Panc1 (cell line): ENCODE results near the gene SEPTIN2.

Experiments used
- POLR2AphosphoS5 ChIP-seq: IDR thresholded peaks from 2 replicates; pipeline ENCODE4 v1.6.1; 2012; ENCODE audit warnings: mild to moderate bottlenecking, low read depth, low read length, moderate library complexity
- TCF7L2 ChIP-seq: IDR thresholded peaks from 2 replicates; pipeline ENCODE4 v1.6.1; 2011; ENCODE audit warnings: mild to moderate bottlenecking, low read depth, low read length, inconsistent platforms
- TF ChIP-seq, protein P1 (sequence below): fragments of 450-650 bp; IDR thresholded peaks from 2 replicates; pipeline ENCODE4 v1.5.1; 2017; ENCODE audit warnings: mild to moderate bottlenecking
- TF ChIP-seq, protein P2 (sequence below), 2 experiments: IDR thresholded peaks; 2 replicates each; pipeline ENCODE4 v1.6.1; 2011 to 2012; ENCODE audit warnings: low read depth in 2 of 2, control low read depth in 1 of 2, low read length in 1 of 2, mild to moderate bottlenecking in 1 of 2, moderate library complexity in 1 of 2; ENCODE audit not compliant: insufficient read depth in 1 of 2

DNA sequence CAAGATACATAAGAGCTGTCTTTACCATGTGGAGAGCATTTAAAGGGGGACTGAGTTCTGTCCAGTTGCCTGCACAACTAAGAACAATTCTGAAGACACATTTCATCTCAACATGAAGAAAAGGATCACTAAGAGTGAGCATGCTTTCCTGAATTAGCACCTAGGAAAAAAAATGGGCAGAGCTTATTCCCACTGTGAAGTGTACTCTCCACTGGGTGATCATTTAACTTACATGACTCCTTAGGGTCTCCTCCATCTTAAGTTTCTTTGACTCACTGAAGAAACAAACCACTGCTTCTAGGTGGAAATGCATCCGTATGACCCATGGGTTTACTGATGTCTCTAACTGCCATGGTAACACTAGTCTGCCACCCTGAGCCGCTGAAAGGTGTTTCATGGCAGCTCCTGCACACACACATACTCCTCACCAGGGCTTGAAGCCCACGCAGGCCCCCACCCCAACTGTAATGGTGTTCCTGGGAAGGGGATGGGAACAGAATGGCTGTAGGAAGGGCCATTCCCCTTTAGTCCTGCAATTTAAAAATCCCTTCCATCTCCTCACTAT lies 27.3 kb upstream of the SEPTIN2 start:
- TF ChIP-seq, protein P1, sequence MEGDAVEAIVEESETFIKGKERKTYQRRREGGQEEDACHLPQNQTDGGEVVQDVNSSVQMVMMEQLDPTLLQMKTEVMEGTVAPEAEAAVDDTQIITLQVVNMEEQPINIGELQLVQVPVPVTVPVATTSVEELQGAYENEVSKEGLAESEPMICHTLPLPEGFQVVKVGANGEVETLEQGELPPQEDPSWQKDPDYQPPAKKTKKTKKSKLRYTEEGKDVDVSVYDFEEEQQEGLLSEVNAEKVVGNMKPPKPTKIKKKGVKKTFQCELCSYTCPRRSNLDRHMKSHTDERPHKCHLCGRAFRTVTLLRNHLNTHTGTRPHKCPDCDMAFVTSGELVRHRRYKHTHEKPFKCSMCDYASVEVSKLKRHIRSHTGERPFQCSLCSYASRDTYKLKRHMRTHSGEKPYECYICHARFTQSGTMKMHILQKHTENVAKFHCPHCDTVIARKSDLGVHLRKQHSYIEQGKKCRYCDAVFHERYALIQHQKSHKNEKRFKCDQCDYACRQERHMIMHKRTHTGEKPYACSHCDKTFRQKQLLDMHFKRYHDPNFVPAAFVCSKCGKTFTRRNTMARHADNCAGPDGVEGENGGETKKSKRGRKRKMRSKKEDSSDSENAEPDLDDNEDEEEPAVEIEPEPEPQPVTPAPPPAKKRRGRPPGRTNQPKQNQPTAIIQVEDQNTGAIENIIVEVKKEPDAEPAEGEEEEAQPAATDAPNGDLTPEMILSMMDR = no peak
- TF ChIP-seq POLR2AphosphoS5 (no peak), TCF7L2 (no peak)
- TF ChIP-seq, protein P2, sequence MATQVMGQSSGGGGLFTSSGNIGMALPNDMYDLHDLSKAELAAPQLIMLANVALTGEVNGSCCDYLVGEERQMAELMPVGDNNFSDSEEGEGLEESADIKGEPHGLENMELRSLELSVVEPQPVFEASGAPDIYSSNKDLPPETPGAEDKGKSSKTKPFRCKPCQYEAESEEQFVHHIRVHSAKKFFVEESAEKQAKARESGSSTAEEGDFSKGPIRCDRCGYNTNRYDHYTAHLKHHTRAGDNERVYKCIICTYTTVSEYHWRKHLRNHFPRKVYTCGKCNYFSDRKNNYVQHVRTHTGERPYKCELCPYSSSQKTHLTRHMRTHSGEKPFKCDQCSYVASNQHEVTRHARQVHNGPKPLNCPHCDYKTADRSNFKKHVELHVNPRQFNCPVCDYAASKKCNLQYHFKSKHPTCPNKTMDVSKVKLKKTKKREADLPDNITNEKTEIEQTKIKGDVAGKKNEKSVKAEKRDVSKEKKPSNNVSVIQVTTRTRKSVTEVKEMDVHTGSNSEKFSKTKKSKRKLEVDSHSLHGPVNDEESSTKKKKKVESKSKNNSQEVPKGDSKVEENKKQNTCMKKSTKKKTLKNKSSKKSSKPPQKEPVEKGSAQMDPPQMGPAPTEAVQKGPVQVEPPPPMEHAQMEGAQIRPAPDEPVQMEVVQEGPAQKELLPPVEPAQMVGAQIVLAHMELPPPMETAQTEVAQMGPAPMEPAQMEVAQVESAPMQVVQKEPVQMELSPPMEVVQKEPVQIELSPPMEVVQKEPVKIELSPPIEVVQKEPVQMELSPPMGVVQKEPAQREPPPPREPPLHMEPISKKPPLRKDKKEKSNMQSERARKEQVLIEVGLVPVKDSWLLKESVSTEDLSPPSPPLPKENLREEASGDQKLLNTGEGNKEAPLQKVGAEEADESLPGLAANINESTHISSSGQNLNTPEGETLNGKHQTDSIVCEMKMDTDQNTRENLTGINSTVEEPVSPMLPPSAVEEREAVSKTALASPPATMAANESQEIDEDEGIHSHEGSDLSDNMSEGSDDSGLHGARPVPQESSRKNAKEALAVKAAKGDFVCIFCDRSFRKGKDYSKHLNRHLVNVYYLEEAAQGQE (IDR thresholded peaks at IDR 0.05; ENCODE audit: insufficient read depth in 1 of 2, low read depth in 2 of 2, low read length in 1 of 2) = no peak
